IMR-90 (cell line): ENCODE measurements around the gene TNFAIP8. TPM values are rescaled to one million over a fixed set of nuclear protein-coding genes. Genes with fewer than 3 reads are reported as not detected.

Experiments used
- ATAC-seq: fragments of 200-7000 bp; cut with Tn5 transposase; 2 replicates; pipeline ENCODE4 v1.9.1; 2020; ENCODE audit warnings: low read depth, mild to moderate bottlenecking, moderate library complexity
- BruUV-seq: library from RNA; stranded (reverse); fragments of 400-500 nt; replicated peaks from 2 replicates; lab custom pipeline; 2021; lab: Mats Ljungman, UMichigan
- CTCF ChIA-PET: fragments of 300-600 bp; formaldehyde crosslinking; extraction: SDS; loops from one replicate; lab custom pipeline; 2021; ENCODE audit warnings: antibody characterized with exemption; lab: Yijun Ruan, JAX
- POLR2A ChIA-PET: fragments of 300-600 bp; sonication (Branson Sonifier 250); formaldehyde crosslinking; loops from one replicate; lab custom pipeline; 2022; ENCODE audit warnings: antibody characterized with exemption; ENCODE audit not compliant: unreplicated experiment; lab: Charles Lee
- DNase-seq: peaks from one replicate; pipeline ENCODE4 v3.0.0; 2013
- H2AFZ ChIP-seq: replicated peaks from 2 replicates; pipeline ENCODE3; 2013; ENCODE audit warnings: low read length, mild to moderate bottlenecking; ENCODE audit not compliant: poor library complexity
- H2AK5ac ChIP-seq: 2 replicates; pipeline ENCODE4 v1.6.1; 2013; ENCODE audit warnings: low read depth, low read length, inconsistent platforms
- H2AK9ac ChIP-seq: replicated peaks from 2 replicates; pipeline ENCODE3; 2013; ENCODE audit warnings: mild to moderate bottlenecking, low read depth, low read length, moderate library complexity; ENCODE audit not compliant: poor library complexity
- H2BK120ac ChIP-seq: 2 replicates; pipeline ENCODE4 v1.6.1; 2013; ENCODE audit warnings: low read depth, low read length, inconsistent platforms
- H2BK15ac ChIP-seq: 3 replicates; pipeline ENCODE4 v1.6.1; 2013; ENCODE audit warnings: low read depth, low read length, inconsistent platforms
- H2BK20ac ChIP-seq: 2 replicates; pipeline ENCODE4 v1.6.1; 2013; ENCODE audit warnings: low read depth, mild to moderate bottlenecking, inconsistent platforms, low read length, moderate library complexity
- H2BK5ac ChIP-seq: 2 replicates; pipeline ENCODE4 v1.6.1; 2013; ENCODE audit warnings: mild to moderate bottlenecking, low read depth, low read length, inconsistent platforms; ENCODE audit not compliant: poor library complexity, severe bottlenecking
- H3K14ac ChIP-seq: replicated peaks from 2 replicates; pipeline ENCODE4 v1.6.1; 2013; ENCODE audit warnings: low read depth, low read length, inconsistent platforms
- H3K18ac ChIP-seq: 2 replicates; pipeline ENCODE4 v1.6.1; 2013; ENCODE audit warnings: low read depth, low read length, control low read depth
- H3K23ac ChIP-seq: 2 replicates; pipeline ENCODE4 v1.6.1; 2013; ENCODE audit warnings: low read depth, low read length, inconsistent platforms
- H3K27ac ChIP-seq: 2 replicates; pipeline ENCODE4 v1.5.1; 2013; ENCODE audit warnings: mild to moderate bottlenecking, control low read depth, low read length; ENCODE audit not compliant: insufficient read depth
- H3K27me3 ChIP-seq: 2 replicates; pipeline ENCODE4 v1.6.1; 2013; ENCODE audit warnings: low read length; ENCODE audit not compliant: control insufficient read depth, insufficient read depth
- H3K36me3 ChIP-seq: 2 replicates; pipeline ENCODE4 v1.6.1; 2013; ENCODE audit warnings: low read length, mixed read lengths; ENCODE audit not compliant: control insufficient read depth, insufficient read depth
- H3K4ac ChIP-seq: 2 replicates; pipeline ENCODE4 v1.6.1; 2013; ENCODE audit warnings: low read depth, low read length, inconsistent platforms
- H3K4me1 ChIP-seq: 2 replicates; pipeline ENCODE4 v1.6.1; 2013; ENCODE audit warnings: low read length, mixed read lengths; ENCODE audit not compliant: control insufficient read depth, insufficient read depth
- H3K4me2 ChIP-seq: 2 replicates; pipeline ENCODE4 v1.6.1; 2013; ENCODE audit warnings: low read depth, mild to moderate bottlenecking, control low read depth, low read length, moderate library complexity
- H3K4me3 ChIP-seq: 2 replicates; pipeline ENCODE4 v1.5.1; 2013; ENCODE audit warnings: low read depth, mild to moderate bottlenecking, control low read depth, low read length, moderate library complexity; ENCODE audit not compliant: insufficient read depth
- H3K56ac ChIP-seq: 2 replicates; pipeline ENCODE4 v1.6.1; 2013; ENCODE audit warnings: low read length, inconsistent platforms; ENCODE audit not compliant: insufficient read depth; ENCODE audit errors: extremely low read depth
- H3K79me1 ChIP-seq, 2 experiments: 2 replicates each; pipeline ENCODE4 v1.6.1; 2013; ENCODE audit warnings: low read length in 2 of 2, inconsistent platforms in 1 of 2, low read depth in 1 of 2
- H3K9ac ChIP-seq: 2 replicates; pipeline ENCODE4 v1.6.1; 2013; ENCODE audit warnings: low read depth, low read length, control low read depth
- H3K9me1 ChIP-seq: 2 replicates; pipeline ENCODE4 v1.6.1; 2013; ENCODE audit warnings: low read length, inconsistent platforms; ENCODE audit not compliant: insufficient read depth
- H3K9me3 ChIP-seq: 2 replicates; pipeline ENCODE4 v1.6.1; 2013; ENCODE audit warnings: low read length; ENCODE audit not compliant: control insufficient read depth, insufficient read depth
- H4K20me1 ChIP-seq: 2 replicates; pipeline ENCODE4 v1.6.1; 2013; ENCODE audit warnings: low read length, inconsistent platforms; ENCODE audit not compliant: insufficient read depth
- H4K5ac ChIP-seq: 2 replicates; pipeline ENCODE4 v1.6.1; 2013; ENCODE audit warnings: mild to moderate bottlenecking, low read depth, low read length, control low read depth
- H4K8ac ChIP-seq, 2 experiments: 2 replicates each; pipeline ENCODE4 v1.6.1; 2013; ENCODE audit warnings: low read depth in 2 of 2, low read length in 2 of 2, control low read depth in 1 of 2, inconsistent platforms in 1 of 2
- H4K91ac ChIP-seq: 2 replicates; pipeline ENCODE4 v1.6.1; 2013; ENCODE audit warnings: low read depth, low read length, inconsistent platforms; ENCODE audit not compliant: insufficient read depth
- BHLHE40 ChIP-seq: fragments of 150-350 bp; IDR thresholded peaks from 2 replicates; pipeline ENCODE4 v1.6.1; 2016; ENCODE audit warnings: mild to moderate bottlenecking, low read depth, low read length
- FOS ChIP-seq: fragments of 150-350 bp; IDR thresholded peaks from 2 replicates; pipeline ENCODE4 v1.6.1; 2016; ENCODE audit warnings: low read depth, low read length
- RAD21 ChIP-seq: IDR thresholded peaks from 2 replicates; pipeline ENCODE4 v1.6.1; 2012; ENCODE audit warnings: low read length, improper control_type of control experiment
- SMC3 ChIP-seq: fragments of 150-350 bp; IDR thresholded peaks from 2 replicates; pipeline ENCODE4 v1.6.1; 2016; ENCODE audit warnings: low read depth, mild to moderate bottlenecking, antibody characterized with exemption, low read length, moderate library complexity
- WGBS, 2 experiments: methylation state at CpG; one replicate each; pipeline versions ENCODE4 v1.1.5 to v1.1.7; 2013; ENCODE audit warnings: missing lambda C conversion rate in 2 of 2; ENCODE audit not compliant: insufficient read length in 1 of 2; ENCODE audit errors: extremely low coverage in 2 of 2; 5-methylcytosine and 5-hydroxymethylcytosine counted together
- dilution Hi-C: fragments of 300-500 bp; cut with HindIII; formaldehyde crosslinking; loops from one replicate; pipeline ENCODE4 v1.14.3; 2018; ENCODE audit warnings: low sequenced_read_pairs; ENCODE audit not compliant: unreplicated experiment
- in situ Hi-C: fragments of 300-500 bp; cut with MboI; formaldehyde crosslinking; loops from 3 replicates; pipeline ENCODE4 v1.14.3; 2019; ENCODE audit warnings: low sequenced_read_pairs, inconsistent platforms, mixed read lengths
- intact Hi-C: fragments of 100-400 bp; cut with micrococcal nuclease; formaldehyde crosslinking; loops from 2 replicates; pipeline ENCODE4 v1.10.0; 2022
- polyA plus RNA-seq, 3 experiments: library from polyadenylated mRNA; depleted of rRNA; stranded (reverse); fragments of >200 nt; gene quantifications; 2 replicates each; pipeline ENCODE4 v1.2.3, GENCODE V29; 2012; ENCODE audit warnings: low replicate concordance in 1 of 3
- total RNA-seq: library from RNA; depleted of rRNA; stranded (reverse); fragments of >200 nt; gene quantifications from 2 replicates; pipeline ENCODE4 v1.2.3, GENCODE V29; 2012

The TNFAIP8 gene
- total and polyA plus RNA-seq, 2 of the 4 experiments (the other 2 are of a cell fraction) = 20.3 to 29.9 TPM

GRCh38 chr5:119358901-119359603, 3.2 kb downstream of the TNFAIP8 start:
- Histone ChIP-seq H3K9me1 (peaks cover 8% of the 10 kb centered on the region), H4K5ac (no peak overlapping the region), H2BK20ac (no peak overlapping the region), H3K4me2 (no peak overlapping the region), H3K56ac (no peak overlapping the region), H2AK5ac (0 out of 2 replicates have a peak overlapping the region, but pooled peaks have one; percentile 28), H3K4me1 (peaks cover 20% of the 10 kb centered on the region), H2BK5ac (no peak overlapping the region), H3K9ac (no peak overlapping the region), H3K4ac (peak overlapping the region; percentile 31), H2AFZ (no peak overlapping the region), H4K8ac (no peak overlapping the region), H3K27me3 (no peaks in the 10 kb centered on the region), H2BK15ac (0 out of 3 replicates have a peak overlapping the region, but pooled peaks have one; percentile 20), H3K18ac (no peak overlapping the region), H2BK120ac (no peak overlapping the region), H2AK9ac (no peak overlapping the region), H3K9me3 (no peaks in the 10 kb centered on the region), H4K91ac (no peak overlapping the region), H3K79me1 (peaks cover 43 to 62% of the 10 kb centered on the region in 2 experiments), H3K36me3 (no peaks in the 10 kb centered on the region), H3K14ac (no peak overlapping the region), H3K23ac (no peak overlapping the region), H3K4me3 (no peak overlapping the region), H3K27ac (no peak overlapping the region), H4K20me1 (no peaks in the 10 kb centered on the region; the same call in 1 of the 2 replicates)
- intact Hi-C loops = loop anchor here (5.0 kb wide), 2 partner anchors 33 to 372 kb away; partner anchors contain the start of gene DTWD2
- ChIA-PET CTCF (interaction anchor here (0.7 to 3.1 kb wide), 2 partner anchors 53 to 55 kb away, joined by 6 to 22 read pairs; no protein-coding TSS in a partner anchor), POLR2A (no interaction called here)
- no TSS peak for BruUV-seq
- in situ Hi-C loops = no loop called here
- dilution Hi-C loops = no loop called here
- DNase-seq (no peak), ATAC-seq (no peak)
- TF ChIP-seq FOS = no peak
- no peak for TF ChIP-seq SMC3
- no peak for TF ChIP-seq BHLHE40
- no peak for TF ChIP-seq RAD21
- WGBS, 2 experiments = 96% methylated on average over 3 of the region's 7 CpGs; no CpG with 5 or more reads in 1 of the 2 experiments
